H9 (cell line): ENCODE measurements around the gene ITIH4. TPM values are rescaled to one million over a fixed set of nuclear protein-coding genes. Genes with fewer than 3 reads are reported as not detected.

Experiments used
- DNase-seq: peaks from one replicate; pipeline ENCODE4 v3.0.0-alpha.2; 2017
- H2AFZ ChIP-seq: one replicate; pipeline ENCODE4 v1.6.1; 2013; ENCODE audit warnings: mild to moderate bottlenecking, low read length, control low read depth, moderate library complexity
- H2AK5ac ChIP-seq: 2 replicates; pipeline ENCODE4 v1.6.1; 2013; ENCODE audit warnings: low read length, control low read depth, mixed read lengths; ENCODE audit not compliant: insufficient read length
- H2BK120ac ChIP-seq: one replicate; pipeline ENCODE4 v1.6.1; 2013; ENCODE audit warnings: low read depth, mild to moderate bottlenecking, low read length, control low read depth, inconsistent platforms; ENCODE audit not compliant: poor library complexity, severe bottlenecking
- H2BK12ac ChIP-seq: 2 replicates; pipeline ENCODE4 v1.6.1; 2013; ENCODE audit warnings: low read length, control low read depth, mixed read lengths, low read depth; ENCODE audit not compliant: insufficient read length
- H2BK15ac ChIP-seq: 2 replicates; pipeline ENCODE4 v1.6.1; 2013; ENCODE audit warnings: low read depth, low read length, control low read depth
- H2BK20ac ChIP-seq: one replicate; pipeline ENCODE4 v1.6.1; 2013; ENCODE audit warnings: low read depth, mild to moderate bottlenecking, low read length, control low read depth, inconsistent platforms; ENCODE audit not compliant: poor library complexity, severe bottlenecking
- H2BK5ac ChIP-seq: 2 replicates; pipeline ENCODE4 v1.6.1; 2013; ENCODE audit warnings: low read length, control low read depth, mixed read lengths; ENCODE audit not compliant: insufficient read length
- H3K14ac ChIP-seq: 2 replicates; pipeline ENCODE4 v1.6.1; 2013; ENCODE audit warnings: low read length, control low read depth; ENCODE audit not compliant: insufficient read depth
- H3K18ac ChIP-seq: 2 replicates; pipeline ENCODE4 v1.6.1; 2013; ENCODE audit warnings: low read depth, mild to moderate bottlenecking, mixed read lengths, low read length, control low read depth; ENCODE audit not compliant: insufficient read length
- H3K23ac ChIP-seq: 2 replicates; pipeline ENCODE4 v1.6.1; 2013; ENCODE audit warnings: low read length, control low read depth, mixed read lengths, low read depth; ENCODE audit not compliant: insufficient read length
- H3K23me2 ChIP-seq: 2 replicates; pipeline ENCODE4 v1.6.1; 2013; ENCODE audit warnings: low read depth, mild to moderate bottlenecking, mixed read lengths, low read length, control low read depth; ENCODE audit not compliant: insufficient read length, poor library complexity, severe bottlenecking
- H3K27ac ChIP-seq: 2 replicates; pipeline ENCODE4 v1.5.1; 2013; ENCODE audit warnings: low read length, control low read depth, mixed read lengths, low read depth; ENCODE audit not compliant: insufficient read length
- H3K27me3 ChIP-seq: 2 replicates; pipeline ENCODE4 v1.6.1; 2013; ENCODE audit warnings: low read length, control low read depth, inconsistent platforms; ENCODE audit not compliant: insufficient read depth
- H3K4ac ChIP-seq: 2 replicates; pipeline ENCODE4 v1.6.1; 2013; ENCODE audit warnings: low read depth, mild to moderate bottlenecking, control low read depth, inconsistent platforms, low read length, moderate library complexity
- H3K4me1 ChIP-seq: 2 replicates; pipeline ENCODE4 v1.6.1; 2013; ENCODE audit warnings: low read length, control low read depth, inconsistent platforms; ENCODE audit not compliant: insufficient read depth
- H3K4me2 ChIP-seq: 2 replicates; pipeline ENCODE4 v1.6.1; 2013; ENCODE audit warnings: low read length, control low read depth, mixed read lengths; ENCODE audit not compliant: insufficient read length, insufficient read depth
- H3K56ac ChIP-seq: 2 replicates; pipeline ENCODE4 v1.6.1; 2013; ENCODE audit warnings: low read depth, mild to moderate bottlenecking, mixed read lengths, low read length, control low read depth; ENCODE audit not compliant: insufficient read length
- H3K79me1 ChIP-seq: 2 replicates; pipeline ENCODE4 v1.6.1; 2013; ENCODE audit warnings: low read depth, mild to moderate bottlenecking, moderate library complexity, low read length, control low read depth, inconsistent platforms; ENCODE audit not compliant: insufficient read depth, poor library complexity, severe bottlenecking
- H3K79me2 ChIP-seq: 2 replicates; pipeline ENCODE4 v1.6.1; 2013; ENCODE audit warnings: low read length, control low read depth, inconsistent platforms; ENCODE audit not compliant: insufficient read depth
- H3K9ac ChIP-seq: 2 replicates; pipeline ENCODE4 v1.6.1; 2013; ENCODE audit warnings: low read length, control low read depth, mixed read lengths; ENCODE audit not compliant: insufficient read length; ENCODE audit errors: extremely low read depth
- H3K9me3 ChIP-seq: one replicate; pipeline ENCODE4 v1.6.1; 2013; ENCODE audit warnings: low read depth, low read length, inconsistent platforms; ENCODE audit not compliant: control insufficient read depth
- H3T11ph ChIP-seq: one replicate; pipeline ENCODE4 v1.6.1; 2013; ENCODE audit warnings: mild to moderate bottlenecking, low read length, control low read depth, inconsistent platforms
- H4K20me1 ChIP-seq: one replicate; pipeline ENCODE4 v1.6.1; 2013; ENCODE audit not compliant: control insufficient read depth, insufficient read length, insufficient read depth
- H4K5ac ChIP-seq: 2 replicates; pipeline ENCODE4 v1.6.1; 2013; ENCODE audit warnings: low read depth, mild to moderate bottlenecking, mixed read lengths, low read length, control low read depth; ENCODE audit not compliant: insufficient read length
- H4K8ac ChIP-seq: replicated peaks from 2 replicates; pipeline ENCODE4 v1.6.1; 2013; ENCODE audit warnings: low read length, control low read depth, mixed read lengths, low read depth; ENCODE audit not compliant: insufficient read length
- H4K91ac ChIP-seq: 2 replicates; pipeline ENCODE4 v1.6.1; 2013; ENCODE audit warnings: low read depth, mild to moderate bottlenecking, moderate library complexity, mixed read lengths, low read length, control low read depth; ENCODE audit not compliant: insufficient read length
- H3K27ac Mint-ChIP-seq, 3 experiments: 2 replicates in 2 of 3; 3 replicates in 1 of 3; pipeline ENCODE4 v1.8.0; 2020 to 2021; ENCODE audit warnings: mixed read lengths in 3 of 3, mild to moderate bottlenecking in 1 of 3, moderate library complexity in 1 of 3
- H3K27me3 Mint-ChIP-seq: 2 replicates; pipeline ENCODE4 v1.8.0; 2021; ENCODE audit warnings: low read depth, mild to moderate bottlenecking, moderate library complexity, mixed read lengths
- H3K36me3 Mint-ChIP-seq, 3 experiments: 2 replicates in 2 of 3; 3 replicates in 1 of 3; pipeline ENCODE4 v1.8.0; 2020 to 2021; ENCODE audit warnings: low read depth in 3 of 3, mixed read lengths in 3 of 3; ENCODE audit not compliant: insufficient read depth in 1 of 3
- H3K4me1 Mint-ChIP-seq, 2 experiments: 2 replicates each; pipeline ENCODE4 v1.8.0; 2020; ENCODE audit warnings: mixed read lengths in 2 of 2
- H3K4me3 Mint-ChIP-seq, 2 experiments: 2 replicates in 1 of 2; 3 replicates in 1 of 2; pipeline ENCODE4 v1.8.0; 2020 to 2021; ENCODE audit warnings: mild to moderate bottlenecking in 2 of 2, mixed read lengths in 2 of 2, moderate library complexity in 1 of 2
- H3K9me3 Mint-ChIP-seq, 2 experiments: 2 replicates in 1 of 2; 3 replicates in 1 of 2; pipeline ENCODE4 v1.8.0; 2020; ENCODE audit warnings: mild to moderate bottlenecking in 2 of 2, mixed read lengths in 2 of 2, moderate library complexity in 1 of 2
- WGBS: extraction: QIAGEN DNeasy Blood & Tissue Kit; methylation state at CpG from one replicate; pipeline ENCODE4 v1.1.7; 2013; ENCODE audit warnings: missing lambda C conversion rate, low lambda C conversion rate, mixed read lengths; ENCODE audit not compliant: insufficient read length; ENCODE audit errors: extremely low coverage; 5-methylcytosine and 5-hydroxymethylcytosine counted together
- total RNA-seq: library from RNA; stranded (reverse); gene quantifications from 2 replicates; pipeline ENCODE4 v1.2.1, GENCODE V29; 2021
- TF ChIP-seq, protein P1 (sequence below): fragments of 200-600 bp; sonication (generic); conservative IDR thresholded peaks from 3 replicates; pipeline ENCODE4 v1.8.0; 2021; ENCODE audit warnings: antibody characterized with exemption, mild to moderate bottlenecking

Gene ITIH4
- total RNA-seq, 1 experiment from 2014 or later: 3.0 TPM

DNA sequence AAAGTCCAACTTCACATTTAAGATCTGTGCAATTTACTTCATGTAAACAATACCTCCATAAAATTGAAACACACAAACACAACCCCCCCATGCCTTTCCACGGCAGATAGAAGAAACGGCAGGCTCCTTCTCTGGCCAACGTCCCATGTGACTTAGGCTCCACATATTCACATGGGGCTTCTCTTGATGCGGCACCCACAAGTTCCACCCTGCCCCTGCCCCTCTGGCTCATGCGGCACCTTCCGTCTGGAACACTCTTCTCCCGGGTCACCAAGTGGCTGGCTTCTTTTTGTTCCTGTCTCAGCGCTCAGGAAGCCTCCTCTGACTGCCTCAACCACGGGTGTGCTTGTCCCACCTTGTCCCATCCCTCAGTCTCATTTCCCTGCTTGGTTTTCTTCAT, 41.3 kb upstream of the ITIH4 start:
- H3K56ac ChIP-seq: no peak overlapping the region
- H2BK120ac ChIP-seq: no peak overlapping the region
- H2BK12ac ChIP-seq: no peak overlapping the region
- H4K20me1 ChIP-seq: no peaks in the 10 kb centered on the region
- H2BK5ac ChIP-seq: no peak overlapping the region
- no peaks in the 10 kb centered on the region for H3K9me3 Mint-ChIP-seq
- no peak overlapping the region for H3K27ac ChIP-seq
- TF ChIP-seq, protein P1, sequence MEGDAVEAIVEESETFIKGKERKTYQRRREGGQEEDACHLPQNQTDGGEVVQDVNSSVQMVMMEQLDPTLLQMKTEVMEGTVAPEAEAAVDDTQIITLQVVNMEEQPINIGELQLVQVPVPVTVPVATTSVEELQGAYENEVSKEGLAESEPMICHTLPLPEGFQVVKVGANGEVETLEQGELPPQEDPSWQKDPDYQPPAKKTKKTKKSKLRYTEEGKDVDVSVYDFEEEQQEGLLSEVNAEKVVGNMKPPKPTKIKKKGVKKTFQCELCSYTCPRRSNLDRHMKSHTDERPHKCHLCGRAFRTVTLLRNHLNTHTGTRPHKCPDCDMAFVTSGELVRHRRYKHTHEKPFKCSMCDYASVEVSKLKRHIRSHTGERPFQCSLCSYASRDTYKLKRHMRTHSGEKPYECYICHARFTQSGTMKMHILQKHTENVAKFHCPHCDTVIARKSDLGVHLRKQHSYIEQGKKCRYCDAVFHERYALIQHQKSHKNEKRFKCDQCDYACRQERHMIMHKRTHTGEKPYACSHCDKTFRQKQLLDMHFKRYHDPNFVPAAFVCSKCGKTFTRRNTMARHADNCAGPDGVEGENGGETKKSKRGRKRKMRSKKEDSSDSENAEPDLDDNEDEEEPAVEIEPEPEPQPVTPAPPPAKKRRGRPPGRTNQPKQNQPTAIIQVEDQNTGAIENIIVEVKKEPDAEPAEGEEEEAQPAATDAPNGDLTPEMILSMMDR: no peak
- no CpG with 5 or more reads among the region's 9 CpGs for WGBS
- H4K5ac ChIP-seq: no peak overlapping the region
- no peak overlapping the region for H2AFZ ChIP-seq
- no peaks in the 10 kb centered on the region for H3K9me3 ChIP-seq
- H3K4me2 ChIP-seq: no peak overlapping the region
- H3K27ac Mint-ChIP-seq: no peak overlapping the region; a peak in 2 of 7 replicates
- no peak overlapping the region for H2AK5ac ChIP-seq
- H3K9ac ChIP-seq: no peak overlapping the region
- H3K27me3 Mint-ChIP-seq: no peaks in the 10 kb centered on the region
- H2BK20ac ChIP-seq: no peak overlapping the region
- H3K36me3 Mint-ChIP-seq: no peaks in the 10 kb centered on the region
- no peak overlapping the region for H4K91ac ChIP-seq
- no peaks in the 10 kb centered on the region for H3K27me3 ChIP-seq
- no peaks in the 10 kb centered on the region for H3K79me1 ChIP-seq
- H3K4me1 Mint-ChIP-seq: peaks cover 18 to 24% of the 10 kb centered on the region in 2 experiments
- no peak overlapping the region for H4K8ac ChIP-seq
- H3K23me2 ChIP-seq: no peaks in the 10 kb centered on the region
- no peak overlapping the region for H2BK15ac ChIP-seq
- no peaks in the 10 kb centered on the region; the same call in 1 of the 2 replicates for H3K4me1 ChIP-seq
- no peak overlapping the region for H3K4ac ChIP-seq
- H3K79me2 ChIP-seq: peaks cover 3% of the 10 kb centered on the region; the same call in 1 of the 2 replicates
- no peak for DNase-seq
- H3T11ph ChIP-seq: no peak overlapping the region
- H3K23ac ChIP-seq: no peak overlapping the region
- H3K18ac ChIP-seq: no peak overlapping the region
- H3K4me3 Mint-ChIP-seq: no peak overlapping the region
- H3K14ac ChIP-seq: no peak overlapping the region
